HG03139 (cell line): ENCODE results near the gene TIMM17A.
A peak's percentile ranks its signal among the peaks of the same experiment; 100 is the strongest.

Experiments
- ATAC-seq: cut with Tn5 transposase; IDR thresholded peaks from one replicate; pipeline ENCODE4 v1.9.1; 2021; ENCODE audit not compliant: unreplicated experiment

TIMM17A gene

GRCh38 chr1:201955009-201955728 is at the start of gene TIMM17A:
TSS of gene TIMM17A (plus strand) at chr1:201955503. CDS start at chr1:201955527, 24 bp downstream.
- peak; percentile 99 for ATAC-seq

- ATAC-seq: no peak
Measured at GRCh38 chr1:201906336-201906735, 49.0 kb upstream of the TIMM17A start.

- ATAC-seq: no peak
Measured at GRCh38 chr1:201907621-201908020, 47.7 kb upstream of the TIMM17A start.

- no peak for ATAC-seq
Measured at GRCh38 chr1:201911826-201912571, 43.3 kb upstream of the TIMM17A start.

- no peak for ATAC-seq
Measured at GRCh38 chr1:201912832-201913231, 42.5 kb upstream of the TIMM17A start.

GRCh38 chr1:201914456-201915235 is 40.7 kb upstream of the TIMM17A start:
- ATAC-seq: no peak

GRCh38 chr1:201916649-201917249 is 38.6 kb upstream of the TIMM17A start:
- no peak for ATAC-seq

- ATAC-seq: no peak
Measured at GRCh38 chr1:201917362-201918033, 37.8 kb upstream of the TIMM17A start.

GRCh38 chr1:201918343-201918742 is 37.0 kb upstream of the TIMM17A start:
- ATAC-seq: no peak

- ATAC-seq: no peak
Measured at GRCh38 chr1:201921952-201922558, 33.2 kb upstream of the TIMM17A start.

- ATAC-seq: no peak
Measured at GRCh38 chr1:201925301-201925567, 30.1 kb upstream of the TIMM17A start.

- no peak for ATAC-seq
Measured at GRCh38 chr1:201925981-201926645, 29.2 kb upstream of the TIMM17A start.

GRCh38 chr1:201928266-201928665 is 27.0 kb upstream of the TIMM17A start:
- ATAC-seq: no peak

GRCh38 chr1:201930137-201930536 is 25.2 kb upstream of the TIMM17A start:
- ATAC-seq: no peak

- no peak for ATAC-seq
Measured at GRCh38 chr1:201930803-201931202, 24.5 kb upstream of the TIMM17A start.

GRCh38 chr1:201933840-201934430 is 21.4 kb upstream of the TIMM17A start:
- ATAC-seq: no peak

- no peak for ATAC-seq
Measured at GRCh38 chr1:201937624-201938213, 17.6 kb upstream of the TIMM17A start.

- ATAC-seq: no peak
Measured at GRCh38 chr1:201938440-201939035, 16.8 kb upstream of the TIMM17A start.

GRCh38 chr1:201939148-201939547 is 16.2 kb upstream of the TIMM17A start:
- no peak for ATAC-seq
